SK-N-SH (cell line): ENCODE measurements around the gene C19orf73. TPM values are rescaled to one million over a fixed set of nuclear protein-coding genes. Genes with fewer than 3 reads are reported as not detected.

Experiments used
- CTCF ChIA-PET: fragments of 300-600, 350-600 bp; formaldehyde crosslinking; extraction: SDS; loops from one replicate; lab custom pipeline; 2021; lab: Yijun Ruan, JAX
- POLR2A ChIA-PET: fragments of 350-600 bp; sonication (Branson Sonifier 250); formaldehyde crosslinking; extraction: SDS; loops from one replicate; lab custom pipeline; 2020; ENCODE audit warnings: antibody characterized with exemption, inconsistent platforms; lab: Yijun Ruan, JAX
- DNase-seq: peaks from one replicate; pipeline ENCODE4 v3.0.0; 2012
- H2AFZ ChIP-seq: fragments of 200-600 bp; sonication (generic); 2 replicates; pipeline ENCODE4 v1.8.1; 2016; ENCODE audit warnings: antibody characterized with exemption, mild to moderate bottlenecking, low read depth
- H3F3A ChIP-seq: fragments of 200-600 bp; sonication (generic); replicated peaks from 2 replicates; pipeline ENCODE3; 2016; ENCODE audit warnings: antibody characterized with exemption, mild to moderate bottlenecking; ENCODE audit not compliant: insufficient read depth
- H3K27ac ChIP-seq, 2 experiments: fragments of 200-500 bp in 1 of 2; fragments of 200-600 bp in 1 of 2; sonication (Bioruptor generic) in 1 of 2; sonication (generic), shearing (Covaris generic) in 1 of 2; 2 replicates each; pipeline versions ENCODE4 v1.5.1 to v1.6.1; 2014 to 2016; ENCODE audit warnings: low read depth in 2 of 2, inconsistent platforms in 1 of 2, low read length in 1 of 2, mild to moderate bottlenecking in 1 of 2, mixed read lengths in 1 of 2
- H3K27me3 ChIP-seq: fragments of 200-600 bp; sonication (generic), shearing (Covaris generic); 2 replicates; pipeline ENCODE4 v1.6.1; 2016; ENCODE audit warnings: mixed run types; ENCODE audit not compliant: insufficient read depth
- H3K36me3 ChIP-seq, 2 experiments: fragments of 200-500 bp in 1 of 2; fragments of 200-600 bp in 1 of 2; sonication (Bioruptor generic) in 1 of 2; sonication (generic) in 1 of 2; replicated peaks in 1 of 2; 2 replicates each; pipeline versions ENCODE3 to v1.5.1; 2014 to 2016; ENCODE audit warnings: low read length in 1 of 2, mild to moderate bottlenecking in 1 of 2; ENCODE audit not compliant: insufficient read depth in 2 of 2, control insufficient read depth in 1 of 2
- H3K4me1 ChIP-seq, 2 experiments: fragments of 200-500 bp in 1 of 2; fragments of 200-600 bp in 1 of 2; sonication (Bioruptor generic) in 1 of 2; sonication (generic), shearing (Covaris generic) in 1 of 2; 2 replicates each; pipeline versions ENCODE4 v1.5.1 to v1.6.1; 2014 to 2016; ENCODE audit warnings: low read depth in 1 of 2, low read length in 1 of 2, mixed run types in 1 of 2; ENCODE audit not compliant: insufficient read depth in 2 of 2, control insufficient read depth in 1 of 2
- H3K4me2 ChIP-seq: fragments of 200-600 bp; sonication (generic), shearing (Covaris generic); 2 replicates; pipeline ENCODE4 v1.6.1; 2017; ENCODE audit warnings: mixed run types
- H3K4me3 ChIP-seq, 2 experiments: fragments of 200-500 bp in 1 of 2; fragments of 200-600 bp in 1 of 2; sonication (Bioruptor generic) in 1 of 2; sonication (generic), shearing (Covaris generic) in 1 of 2; 2 replicates each; pipeline versions ENCODE4 v1.5.1 to v1.8.1; 2014 to 2016; ENCODE audit warnings: low read depth in 2 of 2, inconsistent platforms in 1 of 2, low read length in 1 of 2, mild to moderate bottlenecking in 1 of 2, mixed read lengths in 1 of 2, moderate library complexity in 1 of 2
- H3K79me2 ChIP-seq: fragments of 200-600 bp; sonication (generic); 2 replicates; pipeline ENCODE4 v1.8.1; 2017; ENCODE audit warnings: mild to moderate bottlenecking; ENCODE audit not compliant: insufficient read depth
- H3K9ac ChIP-seq: fragments of 200-600 bp; sonication (generic); 2 replicates; pipeline ENCODE4 v1.6.1; 2017; ENCODE audit warnings: mixed run types
- H3K9me2 ChIP-seq: fragments of 200-600 bp; sonication (generic); 2 replicates; pipeline ENCODE4 v1.6.1; 2017; ENCODE audit warnings: mixed run types
- H3K9me3 ChIP-seq: fragments of 200-600 bp; sonication (generic); 2 replicates; pipeline ENCODE4 v1.6.1; 2017; ENCODE audit warnings: mixed run types, mild to moderate bottlenecking, moderate library complexity
- H4K20me1 ChIP-seq: fragments of 200-600 bp; sonication (generic); 2 replicates; pipeline ENCODE4 v1.6.1; 2017; ENCODE audit warnings: mild to moderate bottlenecking, mixed run types; ENCODE audit not compliant: insufficient read depth
- EP300 ChIP-seq, 2 experiments: IDR thresholded peaks; 2 replicates each; pipeline versions ENCODE4 v1.4.0 to v1.6.1; 2012; ENCODE audit warnings: borderline replicate concordance in 1 of 2, low read depth in 1 of 2, low read length in 1 of 2
- FOSL2 ChIP-seq: IDR thresholded peaks from 2 replicates; pipeline ENCODE4 v1.4.0; 2012; ENCODE audit warnings: low read depth, mild to moderate bottlenecking, moderate library complexity, borderline replicate concordance
- FOXJ3 ChIP-seq: sonication (generic); formaldehyde crosslinking; IDR thresholded peaks from 2 replicates; pipeline ENCODE4 v1.5.1; 2020; ENCODE audit warnings: mild to moderate bottlenecking, missing genetic modification reagents
- FOXM1 ChIP-seq: IDR thresholded peaks from 2 replicates; pipeline ENCODE4 v1.4.0; 2012; ENCODE audit warnings: low read depth, mild to moderate bottlenecking
- GABPA ChIP-seq: IDR thresholded peaks from 2 replicates; pipeline ENCODE4 v1.4.0; 2012; ENCODE audit warnings: low read depth, mild to moderate bottlenecking
- GATA2 ChIP-seq: sonication (generic); formaldehyde crosslinking; IDR thresholded peaks from 2 replicates; pipeline ENCODE4 v1.5.0; 2020; ENCODE audit warnings: mild to moderate bottlenecking, missing genetic modification reagents
- JUND ChIP-seq: IDR thresholded peaks from 2 replicates; pipeline ENCODE4 v1.4.0; 2012
- NFIC ChIP-seq: IDR thresholded peaks from 2 replicates; pipeline ENCODE4 v1.4.0; 2012; ENCODE audit warnings: borderline replicate concordance
- PBX3 ChIP-seq: IDR thresholded peaks from 2 replicates; pipeline ENCODE4; 2012
- POLR2AphosphoS5 ChIP-seq: IDR thresholded peaks from 2 replicates; pipeline ENCODE4 v1.6.1; 2012; ENCODE audit warnings: low read depth, low read length
- RAD21 ChIP-seq: IDR thresholded peaks from 2 replicates; pipeline ENCODE4 v1.6.1; 2012; ENCODE audit warnings: mild to moderate bottlenecking, low read length
- RCOR1 ChIP-seq: fragments of 150-350 bp; IDR thresholded peaks from 2 replicates; pipeline ENCODE4 v1.6.1; 2017; ENCODE audit warnings: antibody characterized with exemption, low read length
- REST ChIP-seq: IDR thresholded peaks from 2 replicates; pipeline ENCODE4 v1.6.1; 2012; ENCODE audit warnings: mild to moderate bottlenecking, low read depth, low read length, moderate library complexity
- RXRA ChIP-seq: IDR thresholded peaks from 2 replicates; pipeline ENCODE4 v1.4.0; 2012; ENCODE audit warnings: low read depth, mild to moderate bottlenecking, borderline replicate concordance
- TAF1 ChIP-seq: IDR thresholded peaks from 2 replicates; pipeline ENCODE4 v1.6.1; 2012; ENCODE audit warnings: low read depth, mild to moderate bottlenecking, low read length, moderate library complexity, borderline replicate concordance
- TCF12 ChIP-seq: IDR thresholded peaks from 2 replicates; pipeline ENCODE4 v1.4.0; 2012
- YY1 ChIP-seq: IDR thresholded peaks from 2 replicates; pipeline ENCODE4 v1.4.0; 2012; ENCODE audit warnings: low read depth, mild to moderate bottlenecking
- WGBS: methylation state at CpG from one replicate; pipeline ENCODE4 v1.1.6; 2017; ENCODE audit warnings: low lambda C conversion rate; 5-methylcytosine and 5-hydroxymethylcytosine counted together
- polyA plus RNA-seq, 3 experiments: library from polyadenylated mRNA; depleted of rRNA; stranded (reverse); fragments of >200 nt; gene quantifications; 2 replicates each; pipeline ENCODE4 v1.2.3, GENCODE V29; 2012
- TF ChIP-seq, protein P1 (sequence below): fragments of 200-600 bp; sonication (generic); IDR thresholded peaks from 2 replicates; pipeline ENCODE4 v1.6.1; 2017; ENCODE audit warnings: antibody characterized with exemption, mild to moderate bottlenecking, moderate library complexity
- TF ChIP-seq, protein P2 (sequence below): fragments of 150-350 bp; IDR thresholded peaks from 2 replicates; pipeline ENCODE4 v1.6.1; 2016; ENCODE audit warnings: mild to moderate bottlenecking, low read depth, low read length

Gene C19orf73
- polyA plus RNA-seq, 1 of the 3 experiments (the other 2 are of a cell fraction): 3.0 TPM

DNA sequence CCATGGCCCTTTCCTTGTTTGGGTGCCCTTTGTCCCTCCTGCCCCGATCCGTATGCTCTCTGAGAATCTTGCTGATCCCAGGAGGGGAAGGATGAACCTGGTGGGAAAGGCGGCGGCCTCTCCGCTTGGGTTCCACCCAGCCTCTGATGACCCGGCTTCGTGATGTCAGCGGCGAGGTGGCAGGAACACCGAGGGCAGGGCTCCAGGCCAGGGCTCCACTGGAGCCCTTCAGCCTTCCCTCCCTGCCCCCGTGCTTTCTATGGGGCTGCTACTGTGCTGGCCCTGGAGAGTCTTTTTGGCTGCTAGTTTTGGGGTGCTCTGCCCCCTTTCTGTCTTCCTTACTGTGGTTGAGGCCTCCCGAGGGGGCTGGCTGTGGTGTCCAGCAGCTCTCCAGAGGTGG is 16.6 kb downstream of the C19orf73 start:
- no peaks in the 10 kb centered on the region for H3K9me2 ChIP-seq
- no peak overlapping the region for H2AFZ ChIP-seq
- WGBS: 91% methylated on average over 12 of the region's 12 CpGs
- no peak for TF ChIP-seq FOSL2
- no peak for TF ChIP-seq EP300 (IDR thresholded peaks at IDR 0.05; ENCODE audit: borderline replicate concordance in 1 of 2, low read depth in 1 of 2, low read length in 1 of 2)
- TF ChIP-seq PBX3: no peak
- no peak for TF ChIP-seq FOXJ3 (CRISPR knock-in tag)
- TF ChIP-seq RAD21: no peak
- TF ChIP-seq GATA2 (CRISPR knock-in tag): no peak
- TF ChIP-seq NFIC: no peak
- no peak for TF ChIP-seq RXRA
- TF ChIP-seq, protein P1, sequence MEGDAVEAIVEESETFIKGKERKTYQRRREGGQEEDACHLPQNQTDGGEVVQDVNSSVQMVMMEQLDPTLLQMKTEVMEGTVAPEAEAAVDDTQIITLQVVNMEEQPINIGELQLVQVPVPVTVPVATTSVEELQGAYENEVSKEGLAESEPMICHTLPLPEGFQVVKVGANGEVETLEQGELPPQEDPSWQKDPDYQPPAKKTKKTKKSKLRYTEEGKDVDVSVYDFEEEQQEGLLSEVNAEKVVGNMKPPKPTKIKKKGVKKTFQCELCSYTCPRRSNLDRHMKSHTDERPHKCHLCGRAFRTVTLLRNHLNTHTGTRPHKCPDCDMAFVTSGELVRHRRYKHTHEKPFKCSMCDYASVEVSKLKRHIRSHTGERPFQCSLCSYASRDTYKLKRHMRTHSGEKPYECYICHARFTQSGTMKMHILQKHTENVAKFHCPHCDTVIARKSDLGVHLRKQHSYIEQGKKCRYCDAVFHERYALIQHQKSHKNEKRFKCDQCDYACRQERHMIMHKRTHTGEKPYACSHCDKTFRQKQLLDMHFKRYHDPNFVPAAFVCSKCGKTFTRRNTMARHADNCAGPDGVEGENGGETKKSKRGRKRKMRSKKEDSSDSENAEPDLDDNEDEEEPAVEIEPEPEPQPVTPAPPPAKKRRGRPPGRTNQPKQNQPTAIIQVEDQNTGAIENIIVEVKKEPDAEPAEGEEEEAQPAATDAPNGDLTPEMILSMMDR: no peak
- no peak for TF ChIP-seq YY1
- TF ChIP-seq RCOR1: no peak
- TF ChIP-seq TAF1: no peak
- peaks cover 64% of the 10 kb centered on the region for H4K20me1 ChIP-seq
- H3F3A ChIP-seq: peaks cover 53% of the 10 kb centered on the region
- H3K36me3 ChIP-seq: peaks cover 51 to 79% of the 10 kb centered on the region in 2 experiments
- DNase-seq: no peak
- H3K27me3 ChIP-seq: no peaks in the 10 kb centered on the region
- peaks cover 56% of the 10 kb centered on the region for H3K79me2 ChIP-seq
- no peaks in the 10 kb centered on the region for H3K9me3 ChIP-seq
- no peak overlapping the region for H3K27ac ChIP-seq
- no peak overlapping the region for H3K9ac ChIP-seq
- H3K4me3 ChIP-seq: no peak overlapping the region
- ChIA-PET POLR2A (no interaction called here), CTCF (interaction anchor here (1.3 kb wide), 1 partner anchor 15 kb away, joined by 4 read pairs; no protein-coding TSS in a partner anchor)
- H3K4me2 ChIP-seq: no peak overlapping the region
- peaks cover 0 to 3% of the 10 kb centered on the region in 2 experiments; a peak in 1 of 4 replicates for H3K4me1 ChIP-seq

DNA sequence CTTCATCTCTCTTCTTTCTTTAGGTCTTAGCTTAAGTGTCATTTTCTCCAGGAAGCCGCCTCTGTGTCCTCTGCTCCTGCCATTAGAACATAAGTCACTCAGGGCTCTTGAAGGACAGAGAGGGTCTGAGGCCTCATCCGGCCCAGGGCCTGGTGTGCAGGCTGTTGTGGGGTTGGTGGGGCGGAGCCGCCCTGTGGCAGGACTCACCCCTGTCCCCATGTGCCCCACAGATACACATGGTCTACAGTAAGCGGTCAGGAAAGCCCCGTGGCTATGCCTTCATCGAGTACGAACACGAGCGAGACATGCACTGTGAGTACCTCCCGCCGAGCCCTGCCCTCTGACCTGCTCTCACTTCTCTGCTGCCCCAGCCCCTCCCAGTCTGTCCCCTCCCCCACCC is 17.8 kb downstream of the C19orf73 start:
- CTCF ChIA-PET: interaction anchor here (0.5 to 7.5 kb wide), 6 partner anchors 15 to 107 kb away, joined by 3 to 86 read pairs (median 4); partner anchors contain the start of genes CGB7 and LIN7B
- no peak for TF ChIP-seq YY1
- no peak for TF ChIP-seq TCF12
- TF ChIP-seq REST: no peak
- no peak for TF ChIP-seq NFIC
- TF ChIP-seq JUND: no peak
- no peak for TF ChIP-seq GABPA
- TF ChIP-seq POLR2AphosphoS5: no peak
- TF ChIP-seq FOXM1: no peak
- no peak for TF ChIP-seq RXRA
- TF ChIP-seq FOSL2: no peak
- TF ChIP-seq, protein P2, sequence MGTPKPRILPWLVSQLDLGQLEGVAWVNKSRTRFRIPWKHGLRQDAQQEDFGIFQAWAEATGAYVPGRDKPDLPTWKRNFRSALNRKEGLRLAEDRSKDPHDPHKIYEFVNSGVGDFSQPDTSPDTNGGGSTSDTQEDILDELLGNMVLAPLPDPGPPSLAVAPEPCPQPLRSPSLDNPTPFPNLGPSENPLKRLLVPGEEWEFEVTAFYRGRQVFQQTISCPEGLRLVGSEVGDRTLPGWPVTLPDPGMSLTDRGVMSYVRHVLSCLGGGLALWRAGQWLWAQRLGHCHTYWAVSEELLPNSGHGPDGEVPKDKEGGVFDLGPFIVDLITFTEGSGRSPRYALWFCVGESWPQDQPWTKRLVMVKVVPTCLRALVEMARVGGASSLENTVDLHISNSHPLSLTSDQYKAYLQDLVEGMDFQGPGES: no peak

More for the DNA sequence above, 17.8 kb downstream of the C19orf73 start:
- no peak overlapping the region for H2AFZ ChIP-seq
- H3K27me3 ChIP-seq: no peaks in the 10 kb centered on the region
- H3K36me3 ChIP-seq: peaks cover 48 to 72% of the 10 kb centered on the region in 2 experiments
- H3F3A ChIP-seq: peaks cover 50% of the 10 kb centered on the region
- no peak overlapping the region for H3K4me3 ChIP-seq
- POLR2A ChIA-PET: no interaction called here
- H3K9ac ChIP-seq: no peak overlapping the region
- no peak for DNase-seq
- peaks cover 59% of the 10 kb centered on the region for H3K79me2 ChIP-seq
- H3K27ac ChIP-seq: no peak overlapping the region
- H4K20me1 ChIP-seq: peaks cover 64% of the 10 kb centered on the region
- no peaks in the 10 kb centered on the region for H3K9me3 ChIP-seq
- no peak overlapping the region for H3K4me2 ChIP-seq
- WGBS: 89% methylated on average over 11 of the region's 12 CpGs
- no peaks in the 10 kb centered on the region for H3K4me1 ChIP-seq
- H3K9me2 ChIP-seq: no peaks in the 10 kb centered on the region
